Prostate gland (tissue), 2 donors: Measurements from ENCODE around the gene PPP1R37.

Experiments
- CTCF ChIP-seq, 4 experiments: fragments of 200-600 bp in 2 of 4; fragments of 450-650 bp in 2 of 4; sonication (generic) in 2 of 4; IDR thresholded peaks; 1 replicate in 3 of 4; 2 replicates in 1 of 4; pipeline ENCODE4 v1.5.1; 2016 to 2019; ENCODE audit warnings: antibody characterized with exemption in 4 of 4, mild to moderate bottlenecking in 2 of 4, moderate library complexity in 2 of 4
- POLR2AphosphoS5 ChIP-seq: sonication (generic); formaldehyde crosslinking; IDR thresholded peaks from one replicate; pipeline ENCODE4 v1.6.1; 2017; ENCODE audit warnings: antibody characterized with exemption

GRCh38 chr19:45128146-45128545 is 35.2 kb downstream of the PPP1R37 start:
- TF ChIP-seq CTCF (IDR thresholded peaks at IDR 0.05) (no peak), POLR2AphosphoS5 (no peak)
